HT-29 (cell line): ENCODE measurements around the gene TTC31. TPM values are rescaled to one million over a fixed set of nuclear protein-coding genes. Genes with fewer than 3 reads are reported as not detected.
A peak's percentile ranks its signal among the peaks of the same experiment; 100 is the strongest.

Experiments
- DNase-seq: peaks from one replicate; pipeline ENCODE4 v3.0.0-alpha.2; 2015; ENCODE audit warnings: low spot score
- total RNA-seq: library from RNA; depleted of rRNA; stranded (reverse); fragments of >200 nt; shearing (Covaris generic); gene quantifications from 2 replicates; pipeline ENCODE4 v1.2.3, GENCODE V29; 2014

TTC31 gene
- total RNA-seq, 1 experiment from 2014 or later: 13.4 TPM

DNA sequence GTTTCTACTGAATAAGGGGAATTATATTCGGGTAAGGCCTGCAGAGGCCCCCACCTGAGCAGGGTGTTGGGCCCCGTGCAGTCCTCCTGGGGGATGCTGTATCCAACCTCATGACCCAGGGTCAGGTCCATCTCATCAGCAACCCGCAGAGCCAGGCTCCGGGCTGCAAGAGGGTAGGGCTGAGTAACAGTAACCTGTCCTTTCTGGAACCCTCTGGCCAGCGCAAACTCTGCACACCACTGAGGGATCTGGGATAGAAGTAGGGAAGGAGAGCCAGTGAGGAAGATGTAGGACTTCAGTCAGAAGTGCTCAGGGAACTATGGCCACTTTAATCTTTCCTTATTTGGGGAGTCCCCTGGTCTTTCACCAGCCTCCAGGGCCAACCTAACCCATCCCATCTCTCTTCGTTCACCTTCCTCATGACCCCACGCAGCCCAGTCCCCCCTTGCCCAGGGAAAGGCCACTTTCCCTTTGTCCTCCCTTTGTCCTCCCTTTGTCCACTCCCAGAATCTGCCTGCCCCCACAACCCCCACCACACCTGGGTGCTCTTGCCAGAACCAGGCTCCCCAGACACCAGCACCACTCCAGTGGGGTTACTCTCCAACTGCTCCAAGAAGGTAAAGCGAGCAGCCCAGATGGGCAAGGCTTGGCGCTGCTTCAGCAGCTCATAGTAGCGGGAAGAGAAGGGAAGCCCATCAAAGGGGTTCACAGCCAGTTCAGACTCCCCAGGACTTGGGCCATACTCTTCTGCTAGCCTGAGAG is 42.3 kb downstream of the TTC31 start:
- no peak for DNase-seq

DNA sequence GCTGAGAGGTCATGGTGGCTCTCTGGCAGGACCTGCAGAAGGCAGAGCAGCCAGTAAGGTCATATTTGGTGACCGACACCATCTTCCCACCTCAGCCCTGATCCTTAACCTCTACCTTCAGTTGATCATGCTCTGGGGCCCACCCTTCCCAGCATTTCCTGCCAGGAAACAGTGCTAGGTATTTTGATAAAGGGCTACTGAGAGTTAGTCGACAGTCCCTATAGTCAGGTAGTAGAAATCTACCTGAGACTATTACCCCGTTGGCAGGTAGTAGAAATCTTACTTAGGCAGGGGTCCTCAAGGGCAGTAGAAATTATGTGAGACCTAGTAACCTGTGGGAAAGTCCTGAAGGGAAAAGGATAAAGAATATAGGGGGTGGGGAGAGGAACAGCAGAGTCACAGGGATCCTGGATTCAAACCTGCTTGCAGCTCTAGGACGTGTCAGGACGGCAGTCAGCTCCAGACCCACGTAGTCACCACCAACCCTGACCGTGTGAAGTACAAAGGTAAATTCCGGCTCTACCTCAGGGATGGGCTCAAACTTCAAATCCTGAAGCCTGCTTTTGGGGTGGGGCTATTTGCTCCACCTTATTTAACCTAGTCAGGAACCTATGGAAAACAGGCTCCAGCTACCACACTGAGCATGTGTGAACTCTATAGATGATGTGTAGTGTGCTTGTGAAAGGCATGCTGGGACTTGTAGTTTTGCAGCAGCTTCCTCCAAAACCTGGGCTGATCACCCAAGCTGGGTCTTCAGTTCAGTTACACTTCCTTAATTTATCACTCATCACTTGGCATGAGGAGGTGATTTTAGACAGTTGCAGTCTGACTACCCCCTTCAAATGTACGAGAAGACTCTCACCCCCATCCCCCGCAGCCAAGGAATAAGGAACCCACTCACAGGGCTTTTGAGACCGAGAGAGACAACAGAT is 43.1 kb downstream of the TTC31 start, which contains the start of gene DQX1:
Gene DQX1 (minus strand): TSS at position 515 of the 932 bp plus-strand sequence. CDS start 502 bp downstream, at position 13.
- peak; percentile 61 for DNase-seq

GRCh38 chr2:74526649-74527230 is 43.9 kb downstream of the TTC31 start:
- DNase-seq: no peak

GRCh38 chr2:74527741-74528140 is 44.9 kb downstream of the TTC31 start:
- no peak for DNase-seq

- DNase-seq: no peak
Measured at GRCh38 chr2:74528600-74529356, 45.9 kb downstream of the TTC31 start.

- peak; percentile 99 for DNase-seq
Measured at GRCh38 chr2:74529357-74530238, 46.7 kb downstream of the TTC31 start, which contains the start of the genes AUP1 and HTRA2. TSS of gene AUP1 (minus strand) at chr2:74529706. CDS start at chr2:74529629, 77 bp downstream. TSS of gene HTRA2 (plus strand) at chr2:74529933. CDS start at chr2:74530007, 74 bp downstream.

- peak; percentile 36 for DNase-seq
Measured at GRCh38 chr2:74530239-74531187, 47.6 kb downstream of the TTC31 start.

DNA sequence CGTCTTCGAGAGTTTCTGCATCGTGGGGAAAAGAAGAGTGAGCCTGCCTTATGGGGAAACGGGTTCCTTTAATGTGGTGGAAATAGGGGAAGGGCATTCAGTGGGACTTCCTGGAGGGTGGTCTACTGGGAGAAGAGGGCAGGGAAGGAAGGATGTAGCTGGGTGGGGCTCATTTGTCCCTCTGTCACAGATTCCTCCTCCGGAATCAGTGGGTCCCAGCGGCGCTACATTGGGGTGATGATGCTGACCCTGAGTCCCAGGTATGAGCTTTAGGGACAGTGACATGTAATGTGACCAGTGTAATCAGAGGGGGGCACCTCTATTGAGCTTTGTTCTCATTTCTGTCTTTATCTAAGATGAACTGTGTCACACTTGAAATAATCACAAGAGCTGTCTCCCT is 48.8 kb downstream of the TTC31 start:
- DNase-seq: no peak

- peak; percentile 62 for DNase-seq
Measured at GRCh38 chr2:74532222-74532621, 49.3 kb downstream of the TTC31 start.

GRCh38 chr2:74533464-74533863 is 50.6 kb downstream of the TTC31 start:
- no peak for DNase-seq

- no peak for DNase-seq
Measured at GRCh38 chr2:74534411-74534810, 51.5 kb downstream of the TTC31 start.

DNA sequence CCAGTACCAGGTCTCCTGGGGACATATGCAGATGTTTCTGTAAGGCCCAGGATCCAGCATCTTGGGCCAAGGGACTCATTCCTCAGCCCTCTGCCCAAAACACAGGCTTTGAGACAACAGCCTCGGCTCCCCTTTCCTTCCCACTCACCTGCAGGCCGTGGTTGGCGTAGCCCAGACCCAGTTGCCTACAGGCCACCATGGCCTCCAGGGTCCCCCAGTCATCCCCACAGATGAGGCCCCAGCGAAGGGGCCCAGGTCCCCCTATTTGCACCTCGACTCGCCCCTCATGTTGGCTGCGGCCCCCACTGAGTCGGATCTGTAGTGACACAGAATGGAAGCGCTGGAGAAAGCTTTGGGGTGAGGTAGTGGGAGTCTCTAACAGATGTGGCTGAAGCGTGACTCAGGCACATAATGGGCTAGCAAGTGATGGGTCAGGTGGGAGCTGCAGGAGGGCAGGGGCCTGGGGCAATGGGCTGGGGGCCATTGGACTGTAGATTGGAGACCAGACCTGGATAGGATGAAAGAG is 52.6 kb downstream of the TTC31 start:
- DNase-seq: no peak

DNA sequence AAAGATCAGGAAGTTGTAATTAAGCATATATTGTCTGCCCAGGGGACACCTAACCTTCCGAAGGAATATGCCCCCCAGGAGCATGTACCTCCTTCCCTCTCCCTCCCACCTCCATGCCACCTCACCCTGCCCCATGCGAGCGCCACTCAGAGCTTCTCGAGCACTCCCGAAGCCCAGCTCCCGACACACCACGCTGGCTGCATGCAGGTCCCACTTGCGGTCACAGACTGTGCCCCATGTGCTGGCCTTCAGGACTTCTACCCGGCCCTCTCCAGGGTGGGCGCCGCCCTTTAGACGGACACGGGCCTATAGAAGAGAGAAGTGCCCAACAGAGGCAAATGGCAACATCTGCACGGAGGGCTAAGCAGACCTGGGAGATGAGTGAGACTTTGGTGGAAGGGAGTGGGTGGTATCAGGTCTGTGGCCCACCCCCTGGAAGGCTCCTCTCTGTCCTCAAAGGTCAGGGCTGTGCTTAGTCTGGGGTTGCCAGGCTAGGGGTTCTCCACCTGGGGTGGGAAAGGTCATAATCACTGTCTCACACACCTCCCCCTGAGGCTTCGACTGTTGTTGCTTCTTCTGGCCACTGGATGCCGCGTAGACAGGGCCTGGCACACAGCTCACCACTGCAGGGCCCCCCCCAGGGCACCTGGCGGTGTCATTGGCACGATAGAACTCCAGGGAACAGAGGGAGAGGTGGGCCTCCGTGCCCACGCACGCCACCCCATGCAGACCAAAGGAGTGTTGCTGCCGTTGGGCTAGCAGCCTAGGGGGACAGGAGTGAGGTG is 53.5 kb downstream of the TTC31 start:
- no peak for DNase-seq

GRCh38 chr2:74537140-74537539 is 54.3 kb downstream of the TTC31 start:
- no peak for DNase-seq

- DNase-seq: no peak
Measured at GRCh38 chr2:74538881-74539339, 56.0 kb downstream of the TTC31 start.

GRCh38 chr2:74540291-74540690 is 57.4 kb downstream of the TTC31 start:
- DNase-seq: no peak

- no peak for DNase-seq
Measured at GRCh38 chr2:74542978-74543377, 60.1 kb downstream of the TTC31 start.
